Peyer's patch (tissue), 4 donors: ENCODE results near the gene RTEL1. TPM values are rescaled to one million over a fixed set of nuclear protein-coding genes. Genes with fewer than 3 reads are reported as not detected.

Experiments
- DNase-seq, 3 donors: peaks; one replicate each; pipeline ENCODE4 v3.0.0-alpha.2; 2017 to 2019
- H3K27ac ChIP-seq, 4 donors: fragments of 200-600 bp; sonication (generic); one replicate each; pipeline ENCODE4 v1.5.1; 2016 to 2019
- H3K27me3 ChIP-seq, 2 donors: fragments of 200-600 bp; sonication (generic); one replicate each; pipeline ENCODE4 v1.5.1; 2019
- H3K36me3 ChIP-seq, 3 donors: fragments of 200-600 bp; sonication (generic); one replicate each; pipeline ENCODE4 v1.5.1; 2016 to 2019
- H3K4me1 ChIP-seq, 4 donors: fragments of 200-600 bp; sonication (generic); one replicate each; pipeline ENCODE4 v1.5.1; 2016 to 2019
- H3K4me3 ChIP-seq, 4 donors: fragments of 200-600 bp; sonication (generic); 1 replicate in 3 of 4; 2 replicates in 1 of 4; pipeline ENCODE4 v1.5.1; 2016 to 2019; ENCODE audit warnings: mild to moderate bottlenecking in 1 of 4
- H3K9me3 ChIP-seq, 4 donors: fragments of 200-600 bp; sonication (generic); one replicate each; pipeline ENCODE4 v1.5.1; 2016 to 2019; ENCODE audit warnings: mild to moderate bottlenecking in 1 of 4
- POLR2A ChIP-seq, 2 donors: fragments of 450-650 bp; IDR thresholded peaks; one replicate each; pipeline ENCODE4 v1.5.1; 2017; ENCODE audit warnings: antibody characterized with exemption in 2 of 2, mild to moderate bottlenecking in 2 of 2, moderate library complexity in 2 of 2
- total RNA-seq, 4 donors: library from RNA; depleted of rRNA; stranded (reverse); fragments of >200 nt; gene quantifications; one replicate each; pipeline ENCODE4 v1.1.0, GENCODE V29; 2016
- TF ChIP-seq, protein P1 (sequence below), 6 experiments: fragments of 450-650 bp in 4 of 6; fragments of 200-600 bp in 2 of 6; sonication (generic) in 1 of 6; IDR thresholded peaks; one replicate each; pipeline ENCODE4 v1.5.1; 2017 to 2019; ENCODE audit warnings: antibody characterized with exemption in 6 of 6, mild to moderate bottlenecking in 3 of 6, moderate library complexity in 1 of 6

RTEL1 gene
- total RNA-seq, 4 donors from 2014 or later = 25.6 to 61.1 (median 30.2) TPM

DNA sequence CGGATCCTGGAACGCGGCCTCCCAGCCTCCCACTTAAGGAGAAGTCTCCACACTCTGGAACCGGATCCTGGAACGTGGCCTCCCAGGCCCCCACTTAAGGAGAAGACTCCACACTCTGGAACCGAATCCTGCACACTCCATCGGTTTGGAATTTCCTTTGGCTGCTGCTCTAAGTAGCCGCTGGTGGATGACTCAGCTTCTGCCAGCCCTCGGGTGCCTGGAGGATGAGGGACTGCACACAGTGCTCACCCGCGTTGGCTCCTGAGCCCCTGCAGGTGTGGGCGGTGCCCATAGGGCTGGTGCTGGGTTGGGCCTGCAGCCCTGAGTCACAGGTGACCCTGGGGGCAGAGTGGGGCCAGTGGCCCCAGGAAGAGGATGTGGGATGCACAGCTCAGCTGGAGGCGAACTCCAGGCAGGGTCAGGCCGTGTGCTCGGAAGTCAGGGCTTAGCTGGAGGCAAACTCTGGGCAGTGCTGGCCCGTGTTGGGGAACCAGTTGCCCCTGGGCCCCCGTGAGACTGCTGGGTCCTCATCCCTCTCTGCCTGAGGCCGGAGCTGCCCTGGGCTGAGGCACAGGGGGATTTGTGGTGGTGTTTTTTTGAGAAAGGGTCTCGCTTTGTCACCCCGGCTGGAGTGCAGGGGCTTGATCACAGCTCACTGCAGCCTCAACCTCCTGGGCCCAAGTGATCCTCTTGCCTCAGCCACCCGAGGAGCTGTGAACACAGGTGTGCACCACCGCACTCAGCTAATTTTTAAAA is 24.4 kb downstream of the RTEL1 start:
- Histone ChIP-seq H3K4me3 (no peak overlapping the region), H3K36me3 (peaks cover 0 to 16% (median 0%) of the 10 kb centered on the region in 3 donors), H3K27me3 (no peaks in the 10 kb centered on the region), H3K9me3 (no peaks in the 10 kb centered on the region), H3K4me1 (peaks cover 0 to 30% (median 6%) of the 10 kb centered on the region in 4 donors), H3K27ac (peak overlapping the region; percentile 65 to 82 (median 76))
- DNase-seq = peak in 1 of 3 donors; percentile 72
- no peak for TF ChIP-seq POLR2A (IDR thresholded peaks at IDR 0.05)
- TF ChIP-seq, protein P1, sequence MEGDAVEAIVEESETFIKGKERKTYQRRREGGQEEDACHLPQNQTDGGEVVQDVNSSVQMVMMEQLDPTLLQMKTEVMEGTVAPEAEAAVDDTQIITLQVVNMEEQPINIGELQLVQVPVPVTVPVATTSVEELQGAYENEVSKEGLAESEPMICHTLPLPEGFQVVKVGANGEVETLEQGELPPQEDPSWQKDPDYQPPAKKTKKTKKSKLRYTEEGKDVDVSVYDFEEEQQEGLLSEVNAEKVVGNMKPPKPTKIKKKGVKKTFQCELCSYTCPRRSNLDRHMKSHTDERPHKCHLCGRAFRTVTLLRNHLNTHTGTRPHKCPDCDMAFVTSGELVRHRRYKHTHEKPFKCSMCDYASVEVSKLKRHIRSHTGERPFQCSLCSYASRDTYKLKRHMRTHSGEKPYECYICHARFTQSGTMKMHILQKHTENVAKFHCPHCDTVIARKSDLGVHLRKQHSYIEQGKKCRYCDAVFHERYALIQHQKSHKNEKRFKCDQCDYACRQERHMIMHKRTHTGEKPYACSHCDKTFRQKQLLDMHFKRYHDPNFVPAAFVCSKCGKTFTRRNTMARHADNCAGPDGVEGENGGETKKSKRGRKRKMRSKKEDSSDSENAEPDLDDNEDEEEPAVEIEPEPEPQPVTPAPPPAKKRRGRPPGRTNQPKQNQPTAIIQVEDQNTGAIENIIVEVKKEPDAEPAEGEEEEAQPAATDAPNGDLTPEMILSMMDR (IDR thresholded peaks at IDR 0.05) = no peak

DNA sequence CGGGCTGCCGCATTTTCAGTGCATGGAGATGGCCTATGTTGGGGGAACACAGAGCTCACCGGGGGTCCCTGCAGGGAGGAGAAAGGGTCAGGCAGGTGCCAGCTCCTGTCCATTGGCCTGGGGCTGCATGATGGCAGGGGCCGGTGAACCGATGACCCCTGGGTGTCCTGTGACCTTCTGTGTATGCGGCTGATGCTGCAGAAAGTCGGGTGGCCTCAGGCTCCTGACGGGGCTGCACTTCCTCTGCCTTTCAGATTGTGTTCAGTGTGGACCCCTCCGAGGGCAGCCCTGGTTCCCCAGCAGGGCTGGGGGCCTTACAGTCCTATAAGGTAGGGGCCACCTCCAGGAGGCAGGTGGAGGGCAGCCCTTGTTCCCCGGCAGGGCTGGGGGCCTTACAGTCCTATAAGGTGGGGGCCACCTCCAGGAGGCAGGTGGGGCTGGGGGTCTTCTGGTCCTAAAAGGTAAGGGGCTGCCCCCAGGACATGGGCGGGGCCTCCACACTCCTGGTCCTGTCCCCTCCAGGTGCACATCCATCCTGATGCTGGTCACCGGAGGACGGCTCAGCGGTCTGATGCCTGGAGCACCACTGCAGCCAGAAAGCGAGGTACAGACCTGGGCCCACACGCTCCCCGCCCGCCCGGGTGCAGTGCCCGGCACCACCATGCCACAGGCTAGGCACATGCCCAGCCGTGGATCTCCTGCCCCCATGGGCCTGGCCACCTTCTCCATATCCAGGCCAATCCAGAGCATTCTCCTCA is 27.3 kb downstream of the RTEL1 start:
- DNase-seq = no peak
- no peaks in the 10 kb centered on the region for H3K36me3 ChIP-seq

DNA sequence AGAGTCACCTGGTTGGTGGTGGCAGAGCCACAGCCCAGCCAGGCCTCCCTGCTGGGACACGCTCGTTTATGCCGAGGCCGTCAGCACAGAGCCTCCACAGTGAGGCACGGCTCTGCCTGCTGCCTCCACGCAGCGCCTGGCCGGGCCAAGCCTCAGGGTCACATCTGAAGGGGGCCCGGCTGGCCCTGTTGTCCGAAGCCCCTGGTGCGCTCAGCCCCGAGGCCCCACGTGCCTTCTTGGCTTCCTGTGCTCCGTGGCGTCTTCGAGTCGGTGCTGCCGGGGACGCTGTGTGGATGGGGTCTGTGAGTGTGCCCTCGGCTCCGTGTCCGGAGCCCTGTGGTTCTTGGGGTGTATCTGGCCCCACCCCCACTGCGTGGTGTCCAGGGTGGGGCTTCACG is 28.0 kb downstream of the RTEL1 start:
- H3K4me1 ChIP-seq = peaks cover 0 to 49% (median 6%) of the 10 kb centered on the region in 4 donors
- no peaks in the 10 kb centered on the region for H3K36me3 ChIP-seq
- no peak for TF ChIP-seq POLR2A (IDR thresholded peaks at IDR 0.05)
- H3K9me3 ChIP-seq = no peaks in the 10 kb centered on the region
- no peaks in the 10 kb centered on the region for H3K27me3 ChIP-seq
- peak overlapping the region in 1 of 4 donors; percentile 4 for H3K4me3 ChIP-seq
- no peak for DNase-seq
- H3K27ac ChIP-seq = peak overlapping the region; percentile 61 to 90 (median 74)

More for the DNA sequence above, 27.3 kb downstream of the RTEL1 start:
- H3K4me1 ChIP-seq = peaks cover 0 to 42% (median 6%) of the 10 kb centered on the region in 4 donors
- no peaks in the 10 kb centered on the region for H3K9me3 ChIP-seq
- H3K27ac ChIP-seq = peak overlapping the region; percentile 61 to 90 (median 74)
- H3K4me3 ChIP-seq = no peak overlapping the region
- no peaks in the 10 kb centered on the region for H3K27me3 ChIP-seq
- TF ChIP-seq, protein P1 (IDR thresholded peaks at IDR 0.05) = no peak
- TF ChIP-seq POLR2A (IDR thresholded peaks at IDR 0.05) = no peak

DNA sequence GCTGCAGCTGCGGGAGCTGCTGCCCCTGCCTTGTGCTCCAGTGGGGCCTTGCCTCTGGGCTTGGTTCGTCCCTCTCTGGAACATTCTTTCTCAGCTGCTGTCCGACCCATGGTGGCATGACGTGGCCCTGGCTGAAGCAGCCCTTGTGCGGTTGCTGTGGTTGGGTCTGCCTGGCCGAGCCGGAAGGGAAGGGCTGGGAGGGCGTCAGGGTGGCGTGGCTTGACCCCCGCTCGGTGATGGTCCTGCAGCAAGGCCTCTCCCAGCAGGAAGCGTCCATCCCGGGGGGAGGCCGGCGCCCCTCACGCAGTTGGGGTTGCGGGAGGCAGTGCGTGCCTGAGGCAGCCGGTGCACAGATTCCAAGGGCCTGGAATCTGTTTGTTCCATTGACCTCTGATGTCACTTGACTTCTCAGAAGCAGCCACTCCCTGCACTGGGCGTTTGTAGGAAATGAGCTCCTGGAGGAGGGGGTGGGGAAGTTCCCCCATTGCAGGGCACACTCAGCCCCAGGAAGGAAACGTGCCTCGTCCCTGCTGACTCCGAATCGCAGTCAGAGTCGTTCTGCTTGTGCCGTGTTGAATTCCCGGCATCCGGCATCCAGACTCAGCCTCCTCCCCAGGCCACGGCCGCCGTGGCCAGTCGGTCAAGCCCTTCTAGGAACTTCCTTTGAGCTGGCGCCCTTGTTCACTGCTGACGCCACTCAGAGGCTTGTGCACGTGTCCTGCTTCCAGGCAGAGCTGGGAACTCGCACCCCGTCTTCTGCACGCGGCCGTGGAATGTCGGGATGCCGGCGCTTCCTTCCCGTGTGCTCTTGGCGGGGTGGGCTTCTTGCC is 28.6 kb downstream of the RTEL1 start:
- TF ChIP-seq, protein P1 (IDR thresholded peaks at IDR 0.05) = no peak
- peak in 1 of 2 donors; percentile 31 for TF ChIP-seq POLR2A (IDR thresholded peaks at IDR 0.05)
- Histone ChIP-seq H3K4me3 (peak overlapping the region in 2 of 4 donors; percentile 4 to 18), H3K27ac (peak overlapping the region; percentile 61 to 90 (median 74)), H3K9me3 (no peaks in the 10 kb centered on the region), H3K27me3 (no peaks in the 10 kb centered on the region), H3K4me1 (peaks cover 0 to 53% (median 6%) of the 10 kb centered on the region in 4 donors), H3K36me3 (no peaks in the 10 kb centered on the region)
- peak in 2 of 3 donors; percentile 73 to 85 for DNase-seq

DNA sequence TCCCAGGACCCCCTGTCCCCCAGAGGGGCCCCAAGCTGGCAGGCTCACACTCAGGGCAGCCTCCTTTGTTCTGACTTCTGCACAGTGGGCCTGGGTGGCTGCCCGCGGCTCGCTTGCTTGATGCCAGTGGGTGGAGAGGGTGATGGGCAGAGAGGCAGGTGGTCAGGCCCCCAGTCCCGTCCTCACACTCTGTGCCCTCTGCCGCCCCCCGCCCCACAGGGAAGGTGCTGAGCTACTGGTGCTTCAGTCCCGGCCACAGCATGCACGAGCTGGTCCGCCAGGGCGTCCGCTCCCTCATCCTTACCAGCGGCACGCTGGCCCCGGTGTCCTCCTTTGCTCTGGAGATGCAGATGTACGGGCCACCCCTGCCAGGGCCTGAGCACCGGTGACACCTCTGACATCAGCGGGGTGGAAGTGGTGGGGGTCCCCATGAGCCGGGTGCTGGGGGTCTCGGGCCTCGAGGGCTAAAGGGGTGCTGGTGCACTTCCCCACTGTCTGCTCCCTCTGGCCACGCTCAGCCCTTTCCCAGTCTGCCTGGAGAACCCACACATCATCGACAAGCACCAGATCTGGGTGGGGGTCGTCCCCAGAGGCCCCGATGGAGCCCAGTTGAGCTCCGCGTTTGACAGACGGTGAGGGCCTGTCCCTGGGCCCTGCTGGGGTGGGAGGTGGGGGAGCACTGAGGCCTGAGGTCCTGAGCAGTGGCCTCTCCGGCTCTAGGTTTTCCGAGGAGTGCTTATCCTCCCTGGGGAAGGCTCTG is 29.5 kb downstream of the RTEL1 start:
- TF ChIP-seq POLR2A (IDR thresholded peaks at IDR 0.05) = no peak
- TF ChIP-seq, protein P1 (IDR thresholded peaks at IDR 0.05) = no peak
- DNase-seq = no peak
- peak overlapping the region in 1 of 4 donors; percentile 4 for H3K4me3 ChIP-seq
- H3K36me3 ChIP-seq = no peaks in the 10 kb centered on the region
- H3K27ac ChIP-seq = peak overlapping the region; percentile 61 to 90 (median 74)
- H3K4me1 ChIP-seq = peaks cover 0 to 61% (median 6%) of the 10 kb centered on the region in 4 donors
- H3K9me3 ChIP-seq = no peaks in the 10 kb centered on the region
- H3K27me3 ChIP-seq = no peaks in the 10 kb centered on the region
